HCT116 (cell line): Measurements from ENCODE around the gene YPEL3. TPM values are rescaled to one million over a fixed set of nuclear protein-coding genes. Genes with fewer than 3 reads are reported as not detected.

ENCODE experiments used
- ATAC-seq: fragments of 200-7000 bp; cut with Tn5 transposase; 2 replicates; pipeline ENCODE4 v1.9.1; 2020; ENCODE audit warnings: mild to moderate bottlenecking, moderate library complexity
- BruUV-seq: library from RNA; stranded (reverse); fragments of 400-500 nt; replicated peaks from 2 replicates; lab custom pipeline; 2021; lab: Mats Ljungman, UMichigan
- CTCF ChIA-PET: fragments of 300-600 bp; sonication (Branson Sonifier 250); formaldehyde crosslinking; loops from one replicate; lab custom pipeline; 2021; ENCODE audit warnings: antibody characterized with exemption; lab: Charles Lee
- POLR2A ChIA-PET: fragments of 300-600, 350-600 bp; sonication (Branson Sonifier 250); formaldehyde crosslinking; loops from one replicate; lab custom pipeline; 2021; ENCODE audit warnings: antibody characterized with exemption; lab: Charles Lee
- RAD21 ChIA-PET, 2 experiments: fragments of 300-600 bp; sonication (Branson Sonifier 250); formaldehyde crosslinking; loops; one replicate each; lab custom pipeline; 2023; ENCODE audit warnings: low total read pairs in 2 of 2; ENCODE audit not compliant: uncharacterized antibody in 2 of 2, unreplicated experiment in 2 of 2, low non-redundant PET in 1 of 2; lab: Charles Lee
- DNase-seq: peaks from one replicate; pipeline ENCODE4 v3.0.0-alpha.2; 2010; ENCODE audit warnings: low read depth, low spot score
- H2AFZ ChIP-seq: fragments of 200-600 bp; shearing (Covaris generic), sonication (generic); 2 replicates; pipeline ENCODE4 v1.6.1; 2017; ENCODE audit warnings: low read depth, mixed run types, mixed read lengths, antibody characterized with exemption, low read length; ENCODE audit not compliant: poor library complexity, severe bottlenecking
- H3K27ac ChIP-seq: 2 replicates; pipeline ENCODE4 v1.5.1; 2012; ENCODE audit warnings: low read depth, low read length
- H3K27me3 ChIP-seq: fragments of 200-600 bp; sonication (generic); 2 replicates; pipeline ENCODE4 v1.6.1; 2016; ENCODE audit warnings: mixed run types, low read length, mixed read lengths; ENCODE audit not compliant: insufficient read depth
- H3K36me3 ChIP-seq, 2 experiments: fragments of 200-500 bp in 1 of 2; fragments of 200-600 bp in 1 of 2; sonication (Bioruptor generic) in 1 of 2; sonication (generic) in 1 of 2; 2 replicates each; pipeline versions ENCODE4 v1.5.1 to v1.6.1; 2014 to 2016; ENCODE audit warnings: low read length in 2 of 2, inconsistent platforms in 1 of 2, mixed read lengths in 1 of 2, mixed run types in 1 of 2; ENCODE audit not compliant: insufficient read depth in 2 of 2, control insufficient read depth in 1 of 2
- H3K4me1 ChIP-seq, 2 experiments: fragments of 200-600 bp in 1 of 2; sonication (generic) in 1 of 2; 2 replicates each; pipeline versions ENCODE4 v1.5.1 to v1.6.1; 2012 to 2017; ENCODE audit warnings: low read length in 2 of 2, inconsistent platforms in 1 of 2, mild to moderate bottlenecking in 1 of 2, mixed read lengths in 1 of 2, mixed run types in 1 of 2, moderate library complexity in 1 of 2; ENCODE audit not compliant: insufficient read depth in 2 of 2, control insufficient read depth in 1 of 2
- H3K4me2 ChIP-seq: fragments of 200-600 bp; sonication (generic); 2 replicates; pipeline ENCODE4 v1.6.1; 2017; ENCODE audit warnings: mixed run types, low read length, mixed read lengths
- H3K4me3 ChIP-seq, 2 experiments: fragments of 200-600 bp in 1 of 2; sonication (generic) in 1 of 2; replicated peaks in 1 of 2; 2 replicates each; pipeline ENCODE4 v1.5.1; 2011 to 2016; ENCODE audit warnings: low read length in 2 of 2, control low read depth in 1 of 2, low read depth in 1 of 2, mild to moderate bottlenecking in 1 of 2, mixed read lengths in 1 of 2, mixed run types in 1 of 2
- H3K79me2 ChIP-seq: fragments of 200-600 bp; sonication (generic); 2 replicates; pipeline ENCODE4 v1.6.1; 2017; ENCODE audit warnings: mild to moderate bottlenecking, mixed run types, low read length, moderate library complexity, mixed read lengths; ENCODE audit not compliant: insufficient read depth
- H3K9ac ChIP-seq: fragments of 200-600 bp; sonication (generic); 2 replicates; pipeline ENCODE4 v1.6.1; 2016; ENCODE audit warnings: low read length, mixed read lengths
- H3K9me2 ChIP-seq: fragments of 200-600 bp; sonication (generic), shearing (Covaris generic); 2 replicates; pipeline ENCODE4 v1.6.1; 2017; ENCODE audit warnings: mixed run types, mild to moderate bottlenecking, moderate library complexity; ENCODE audit not compliant: insufficient read depth
- H3K9me3 ChIP-seq, 2 experiments: fragments of 200-500 bp in 1 of 2; fragments of 200-600 bp in 1 of 2; sonication (Bioruptor generic) in 1 of 2; sonication (generic) in 1 of 2; 2 replicates each; pipeline ENCODE4 v1.6.1; 2014 to 2017; ENCODE audit warnings: low read length in 2 of 2, mixed read lengths in 2 of 2, inconsistent platforms in 1 of 2, low read depth in 1 of 2, mild to moderate bottlenecking in 1 of 2, mixed run types in 1 of 2, moderate library complexity in 1 of 2; ENCODE audit not compliant: control insufficient read depth in 1 of 2, insufficient read depth in 1 of 2
- H4K20me1 ChIP-seq: fragments of 200-600 bp; sonication (generic), shearing (Covaris generic); 2 replicates; pipeline ENCODE4 v1.6.1; 2017; ENCODE audit warnings: mixed run types, mild to moderate bottlenecking, moderate library complexity; ENCODE audit not compliant: insufficient read depth
- ELF1 ChIP-seq: IDR thresholded peaks from 2 replicates; pipeline ENCODE4 v1.6.1; 2012; ENCODE audit warnings: low read depth, borderline replicate concordance
- EZH2 ChIP-seq: fragments of 200-600 bp; sonication (generic); IDR thresholded peaks from 2 replicates; pipeline ENCODE4 v1.6.1; 2017; ENCODE audit warnings: antibody characterized with exemption, mixed run types
- FOSL1 ChIP-seq: IDR thresholded peaks from 2 replicates; pipeline ENCODE4 v1.6.1; 2012; ENCODE audit warnings: low read depth
- JUND ChIP-seq: IDR thresholded peaks from 2 replicates; pipeline ENCODE4 v1.6.1; 2012
- POLR2A ChIP-seq: IDR thresholded peaks from 2 replicates; pipeline ENCODE4 v1.7.0; 2011; ENCODE audit warnings: borderline replicate concordance; ENCODE audit not compliant: insufficient read depth, insufficient read length; ENCODE audit errors: extremely low read depth
- RAD21 ChIP-seq: IDR thresholded peaks from 2 replicates; pipeline ENCODE4 v1.6.1; 2012; ENCODE audit warnings: low read depth, mild to moderate bottlenecking
- SIN3A ChIP-seq: IDR thresholded peaks from 2 replicates; pipeline ENCODE4 v1.6.1; 2012; ENCODE audit warnings: low read depth
- TCF7L2 ChIP-seq: IDR thresholded peaks from 2 replicates; pipeline ENCODE4 v1.7.0; 2011; ENCODE audit warnings: borderline replicate concordance, inconsistent platforms; ENCODE audit not compliant: insufficient read depth, insufficient read length; ENCODE audit errors: extremely low read depth
- ZNF274 ChIP-seq: fragments of 200-500 bp; sonication (Bioruptor generic); IDR thresholded peaks from 2 replicates; pipeline ENCODE4 v1.6.1; 2014; ENCODE audit warnings: mild to moderate bottlenecking, low read depth, low read length, inconsistent platforms
- intact Hi-C: fragments of 100-400 bp; cut with micrococcal nuclease; formaldehyde crosslinking; loops from 2 replicates; pipeline ENCODE4 v1.10.0; 2022
- total RNA-seq: library from RNA; stranded (reverse); gene quantifications from one replicate; pipeline ENCODE4 v1.2.1, GENCODE V29; 2021; ENCODE audit not compliant: unreplicated experiment
- TF ChIP-seq, protein P1 (sequence below): IDR thresholded peaks from 2 replicates; pipeline ENCODE4 v1.6.1; 2012

YPEL3 gene
- total RNA-seq, 1 experiment from 2014 or later: 10.9 TPM

DNA sequence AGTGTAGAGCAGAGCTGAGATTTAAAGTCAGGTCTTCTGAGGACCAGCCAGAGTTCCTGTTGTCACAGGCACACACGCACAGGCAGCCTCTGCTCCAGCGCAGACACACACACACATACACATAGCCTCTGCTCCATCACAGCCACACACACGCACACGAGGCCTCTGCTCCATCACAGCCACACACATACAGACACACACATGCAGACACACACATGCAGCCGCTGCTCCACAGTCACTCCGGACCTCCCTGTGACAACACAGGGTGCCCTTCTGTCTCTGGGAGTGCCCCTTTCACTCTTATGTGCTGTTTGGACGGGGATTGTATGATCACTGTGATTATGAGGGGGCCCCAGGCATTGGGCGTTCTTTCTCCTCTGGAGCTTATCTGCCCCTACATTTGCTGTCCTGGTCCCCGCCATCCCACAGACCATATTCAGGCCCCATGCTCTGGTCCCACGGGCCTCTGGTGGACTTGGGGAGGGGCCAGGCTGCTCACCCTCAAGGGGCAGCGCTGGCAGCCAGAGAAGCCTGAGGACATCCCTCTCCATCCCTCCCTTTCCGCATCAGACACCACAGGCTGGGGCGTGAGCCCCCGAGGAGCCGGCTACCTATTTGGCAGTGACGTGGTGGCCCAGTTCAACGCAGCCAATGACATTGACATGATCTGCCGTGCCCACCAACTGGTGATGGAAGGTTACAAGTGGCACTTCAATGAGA, 11.8 kb downstream of the YPEL3 start:
- Histone ChIP-seq H2AFZ (no peak overlapping the region), H3K27me3 (no peaks in the 10 kb centered on the region), H3K36me3 (peaks cover 30 to 49% of the 10 kb centered on the region in 2 experiments; a peak in 3 of 4 replicates), H3K9me2 (no peaks in the 10 kb centered on the region), H3K4me1 (peaks cover 0 to 9% of the 10 kb centered on the region in 2 experiments; a peak in 2 of 4 replicates), H3K4me3 (no peak overlapping the region), H3K4me2 (no peak overlapping the region), H3K27ac (no peak overlapping the region), H4K20me1 (no peaks in the 10 kb centered on the region), H3K9ac (no peak overlapping the region), H3K9me3 (no peaks in the 10 kb centered on the region), H3K79me2 (peaks cover 20% of the 10 kb centered on the region)
- DNase-seq: no peak
- POLR2A ChIA-PET: no interaction called here
- no peak for ATAC-seq
- RAD21 ChIA-PET: no interaction called here
- CTCF ChIA-PET: no interaction called here
- BruUV-seq: no TSS peak
- TF ChIP-seq JUND: no peak
- no peak for TF ChIP-seq ELF1
- no peak for TF ChIP-seq FOSL1
- no peak for TF ChIP-seq RAD21
- TF ChIP-seq TCF7L2: no peak
- TF ChIP-seq SIN3A: no peak
- TF ChIP-seq EZH2: no peak
- TF ChIP-seq ZNF274: no peak
- TF ChIP-seq POLR2A: no peak
- TF ChIP-seq, protein P1, sequence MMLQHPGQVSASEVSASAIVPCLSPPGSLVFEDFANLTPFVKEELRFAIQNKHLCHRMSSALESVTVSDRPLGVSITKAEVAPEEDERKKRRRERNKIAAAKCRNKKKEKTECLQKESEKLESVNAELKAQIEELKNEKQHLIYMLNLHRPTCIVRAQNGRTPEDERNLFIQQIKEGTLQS: no peak
- intact Hi-C loops: no loop called here
